ENCODE measurements around the gene NEURL3. TPM values are rescaled to one million over a fixed set of nuclear protein-coding genes. Genes with fewer than 3 reads are reported as not detected.

The NEURL3 gene
- total and polyA plus RNA-seq, 2 of the 8 experiments (the other 6 are each of a cell fraction or from before 2014, with no cell fraction given), result not detected

DNA sequence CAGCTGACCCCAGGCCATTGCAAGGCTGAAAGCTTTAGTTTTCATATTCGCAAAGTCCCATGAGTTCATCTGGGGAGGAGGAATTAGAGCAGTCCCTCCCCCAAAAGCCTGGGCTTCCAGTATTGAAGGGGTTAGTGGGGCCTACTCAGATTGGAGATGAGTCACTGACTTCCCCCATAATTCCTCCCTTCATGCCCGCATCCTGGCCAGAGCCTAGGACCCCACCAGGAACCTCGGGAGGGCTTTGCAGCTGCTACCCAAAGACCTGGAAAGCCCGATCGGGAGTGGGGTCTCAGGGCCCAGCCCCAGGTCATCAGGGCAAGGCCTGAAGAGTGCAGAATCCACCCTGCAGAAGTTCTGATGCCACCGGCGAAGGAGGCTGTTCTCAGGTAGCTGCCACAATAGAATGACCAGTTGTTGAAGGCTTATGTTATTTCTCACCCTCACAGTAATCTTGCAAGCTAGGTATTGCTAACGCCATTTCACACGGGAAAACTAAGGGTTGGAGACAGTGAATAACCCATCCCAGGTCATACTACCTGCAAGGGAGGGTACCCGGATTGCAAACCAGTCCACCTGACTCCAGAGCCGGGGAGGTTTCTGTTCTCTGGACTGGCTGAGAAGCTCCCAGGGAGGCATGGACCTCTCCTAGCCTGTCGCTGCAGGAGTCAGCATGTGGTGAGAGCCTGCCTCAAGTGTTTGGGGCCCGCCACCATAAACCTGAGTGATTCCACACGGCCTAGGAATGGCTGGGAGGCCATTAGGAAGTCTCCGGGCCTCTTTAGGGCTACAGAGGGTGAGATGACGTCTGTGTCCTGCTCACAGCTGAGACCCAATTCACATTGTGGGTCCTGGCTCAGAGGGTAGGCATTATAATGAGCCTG is 25.6 kb upstream of the NEURL3 start (continued):
- TF ChIP-seq, protein P1, sequence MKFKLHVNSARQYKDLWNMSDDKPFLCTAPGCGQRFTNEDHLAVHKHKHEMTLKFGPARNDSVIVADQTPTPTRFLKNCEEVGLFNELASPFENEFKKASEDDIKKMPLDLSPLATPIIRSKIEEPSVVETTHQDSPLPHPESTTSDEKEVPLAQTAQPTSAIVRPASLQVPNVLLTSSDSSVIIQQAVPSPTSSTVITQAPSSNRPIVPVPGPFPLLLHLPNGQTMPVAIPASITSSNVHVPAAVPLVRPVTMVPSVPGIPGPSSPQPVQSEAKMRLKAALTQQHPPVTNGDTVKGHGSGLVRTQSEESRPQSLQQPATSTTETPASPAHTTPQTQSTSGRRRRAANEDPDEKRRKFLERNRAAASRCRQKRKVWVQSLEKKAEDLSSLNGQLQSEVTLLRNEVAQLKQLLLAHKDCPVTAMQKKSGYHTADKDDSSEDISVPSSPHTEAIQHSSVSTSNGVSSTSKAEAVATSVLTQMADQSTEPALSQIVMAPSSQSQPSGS (IDR thresholded peaks at IDR 0.05; ENCODE audit: low read length), result no peak
- no peak for TF ChIP-seq BRCA1 (IDR thresholded peaks at IDR 0.05; ENCODE audit: low read depth, low read length)
- TF ChIP-seq TEAD4 (IDR thresholded peaks at IDR 0.05; ENCODE audit: low read depth, low read length), result no peak
- TF ChIP-seq BACH1 (IDR thresholded peaks at IDR 0.05; ENCODE audit: low read length), result no peak
- TF ChIP-seq KDM5A (IDR thresholded peaks at IDR 0.05; ENCODE audit: low read length), result no peak
- TF ChIP-seq HDAC6 (IDR thresholded peaks at IDR 0.05; ENCODE audit: low read depth, low read length), result no peak
- TF ChIP-seq, protein P2, sequence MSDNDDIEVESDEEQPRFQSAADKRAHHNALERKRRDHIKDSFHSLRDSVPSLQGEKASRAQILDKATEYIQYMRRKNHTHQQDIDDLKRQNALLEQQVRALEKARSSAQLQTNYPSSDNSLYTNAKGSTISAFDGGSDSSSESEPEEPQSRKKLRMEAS (IDR thresholded peaks at IDR 0.05), result no peak

Measured in H1 (cell line).